Brain microvascular endothelial cell (primary cell): ENCODE data around the gene UPK1B.

Source experiments
- DNase-seq: peaks from one replicate; pipeline ENCODE4 v3.0.0-alpha.2; 2020
- H3K27ac ChIP-seq: fragments of 250-450 bp; sonication (Bioruptor Pico); 2 replicates; pipeline ENCODE4 v1.5.1; 2020; ENCODE audit warnings: mild to moderate bottlenecking, moderate library complexity
- H3K27me3 ChIP-seq: fragments of 250-450 bp; sonication (Bioruptor Pico); replicated peaks from 2 replicates; pipeline ENCODE4 v1.5.1; 2020; ENCODE audit warnings: mild to moderate bottlenecking
- H3K36me3 ChIP-seq: fragments of 250-450 bp; sonication (Bioruptor Pico); replicated peaks from 2 replicates; pipeline ENCODE4 v1.5.1; 2020; ENCODE audit warnings: mild to moderate bottlenecking
- H3K4me3 ChIP-seq: 2 replicates; pipeline ENCODE4 v1.5.1; 2011; ENCODE audit warnings: low read depth, mild to moderate bottlenecking, control low read depth, low read length, moderate library complexity
- CTCF ChIP-seq: IDR thresholded peaks from 2 replicates; pipeline ENCODE4 v1.5.1; 2011; ENCODE audit warnings: low read depth, mild to moderate bottlenecking, moderate library complexity, low read length, control low read depth, inconsistent platforms; ENCODE audit errors: missing control alignments
- in situ Hi-C: cut with HindIII; loops from 2 replicates; pipeline ENCODE4 v1.10.0; 2017; ENCODE audit warnings: low sequenced_read_pairs, low pct_ligation_motif_present

The UPK1B gene

GRCh38 chr3:119229190-119229589 is 55.8 kb downstream of the UPK1B start:
- in situ Hi-C loops, result no loop called here
- no peak for DNase-seq
- no peaks in the 10 kb centered on the region for H3K27me3 ChIP-seq
- no peak for TF ChIP-seq CTCF
- peaks cover 5% of the 10 kb centered on the region for H3K36me3 ChIP-seq
- H3K27ac ChIP-seq, result no peak overlapping the region
- no peak overlapping the region for H3K4me3 ChIP-seq

GRCh38 chr3:119230071-119230470 is 56.7 kb downstream of the UPK1B start:
- no peak overlapping the region for H3K4me3 ChIP-seq
- in situ Hi-C loops, result no loop called here

GRCh38 chr3:119230745-119231144 is 57.3 kb downstream of the UPK1B start:
- Histone ChIP-seq H3K27me3 (no peaks in the 10 kb centered on the region), H3K4me3 (no peak overlapping the region), H3K36me3 (peaks cover 5% of the 10 kb centered on the region), H3K27ac (no peak overlapping the region)
- no peak for DNase-seq
- in situ Hi-C loops, result no loop called here
- no peak for TF ChIP-seq CTCF

More at GRCh38 chr3:119230071-119230470, 56.7 kb downstream of the UPK1B start:
- no peak for DNase-seq
- H3K27ac ChIP-seq, result no peak overlapping the region
- H3K36me3 ChIP-seq, result peaks cover 5% of the 10 kb centered on the region
- no peaks in the 10 kb centered on the region for H3K27me3 ChIP-seq
- no peak for TF ChIP-seq CTCF

- no peak overlapping the region for H3K27ac ChIP-seq
- no peak for TF ChIP-seq CTCF
- no peak for DNase-seq
- no peaks in the 10 kb centered on the region for H3K27me3 ChIP-seq
- no peak overlapping the region for H3K4me3 ChIP-seq
- in situ Hi-C loops, result no loop called here
- H3K36me3 ChIP-seq, result no peaks in the 10 kb centered on the region
These were observed 61.2 kb downstream of the UPK1B start for GRCh38 chr3:119234610-119235009.

- peak; percentile 48 for DNase-seq
- Histone ChIP-seq H3K36me3 (no peaks in the 10 kb centered on the region), H3K27ac (no peak overlapping the region)
These were observed 61.8 kb downstream of the UPK1B start for GRCh38 chr3:119235151-119235550.

More at GRCh38 chr3:119235151-119235550, 61.8 kb downstream of the UPK1B start:
- in situ Hi-C loops, result no loop called here
- no peaks in the 10 kb centered on the region for H3K27me3 ChIP-seq
- H3K4me3 ChIP-seq, result no peak overlapping the region
- TF ChIP-seq CTCF, result no peak
